Stimulated activated CD4-positive, alpha-beta T cell treated with anti-CD3 and anti-CD28 coated beads, Interleukin-4, amount 100 ng/mL, for 48 hours (primary cell): ENCODE data around the gene CACNA2D3.

Experiments used
- DNase-seq, 2 donors: peaks; one replicate each; pipeline ENCODE4 v3.0.0-alpha.2; 2020; ENCODE audit warnings: low read depth in 2 of 2

Gene CACNA2D3

GRCh38 chr3:54341811-54342210, 219.5 kb downstream of the CACNA2D3 start:
- DNase-seq, result no peak

GRCh38 chr3:54342676-54343075, 220.3 kb downstream of the CACNA2D3 start:
- DNase-seq, result no peak

GRCh38 chr3:54343495-54343894, 221.1 kb downstream of the CACNA2D3 start:
- no peak for DNase-seq

GRCh38 chr3:54344601-54345231, 222.4 kb downstream of the CACNA2D3 start:
- DNase-seq, result no peak

- no peak for DNase-seq
Observed at GRCh38 chr3:54345847-54346375, 223.6 kb downstream of the CACNA2D3 start.

GRCh38 chr3:54347060-54347459, 224.7 kb downstream of the CACNA2D3 start:
- DNase-seq, result no peak

- no peak for DNase-seq
Observed at GRCh38 chr3:54347933-54348332, 225.6 kb downstream of the CACNA2D3 start.

- no peak for DNase-seq
Observed at GRCh38 chr3:54349231-54349652, 226.9 kb downstream of the CACNA2D3 start.

GRCh38 chr3:54349691-54350090, 227.3 kb downstream of the CACNA2D3 start:
- DNase-seq, result no peak

GRCh38 chr3:54353546-54353945, 231.2 kb downstream of the CACNA2D3 start:
- DNase-seq, result no peak

GRCh38 chr3:54353946-54354345, 231.6 kb downstream of the CACNA2D3 start:
- no peak for DNase-seq

GRCh38 chr3:54355800-54356199, 233.4 kb downstream of the CACNA2D3 start:
- no peak for DNase-seq

- no peak for DNase-seq
Observed at GRCh38 chr3:54356261-54357045, 234.1 kb downstream of the CACNA2D3 start.

- DNase-seq, result no peak
Observed at GRCh38 chr3:54357301-54357700, 234.9 kb downstream of the CACNA2D3 start.

GRCh38 chr3:54358316-54358715, 236.0 kb downstream of the CACNA2D3 start:
- DNase-seq, result no peak

GRCh38 chr3:54358969-54359694, 236.8 kb downstream of the CACNA2D3 start:
- no peak for DNase-seq

GRCh38 chr3:54360320-54360719, 238.0 kb downstream of the CACNA2D3 start:
- no peak for DNase-seq

- no peak for DNase-seq
Observed at GRCh38 chr3:54361746-54362283, 239.5 kb downstream of the CACNA2D3 start.

- DNase-seq, result no peak
Observed at GRCh38 chr3:54366007-54366750, 243.8 kb downstream of the CACNA2D3 start.

GRCh38 chr3:54366839-54367238, 244.5 kb downstream of the CACNA2D3 start:
- no peak for DNase-seq

- DNase-seq, result no peak
Observed at GRCh38 chr3:54372232-54372631, 249.9 kb downstream of the CACNA2D3 start.
